B cell (primary cell): ENCODE data around the gene SERF2.

Experiments
- CTCF ChIP-seq: fragments of 200-600 bp; IDR thresholded peaks from one replicate; pipeline ENCODE4 v1.8.0; 2022; ENCODE audit warnings: antibody characterized with exemption, mild to moderate bottlenecking
- EZH2 ChIP-seq: IDR thresholded peaks from 2 replicates; pipeline ENCODE4 v1.6.1; 2012; ENCODE audit warnings: borderline replicate concordance, low read depth, mild to moderate bottlenecking, moderate library complexity, low read length; ENCODE audit not compliant: insufficient read depth, poor library complexity, severe bottlenecking

DNA sequence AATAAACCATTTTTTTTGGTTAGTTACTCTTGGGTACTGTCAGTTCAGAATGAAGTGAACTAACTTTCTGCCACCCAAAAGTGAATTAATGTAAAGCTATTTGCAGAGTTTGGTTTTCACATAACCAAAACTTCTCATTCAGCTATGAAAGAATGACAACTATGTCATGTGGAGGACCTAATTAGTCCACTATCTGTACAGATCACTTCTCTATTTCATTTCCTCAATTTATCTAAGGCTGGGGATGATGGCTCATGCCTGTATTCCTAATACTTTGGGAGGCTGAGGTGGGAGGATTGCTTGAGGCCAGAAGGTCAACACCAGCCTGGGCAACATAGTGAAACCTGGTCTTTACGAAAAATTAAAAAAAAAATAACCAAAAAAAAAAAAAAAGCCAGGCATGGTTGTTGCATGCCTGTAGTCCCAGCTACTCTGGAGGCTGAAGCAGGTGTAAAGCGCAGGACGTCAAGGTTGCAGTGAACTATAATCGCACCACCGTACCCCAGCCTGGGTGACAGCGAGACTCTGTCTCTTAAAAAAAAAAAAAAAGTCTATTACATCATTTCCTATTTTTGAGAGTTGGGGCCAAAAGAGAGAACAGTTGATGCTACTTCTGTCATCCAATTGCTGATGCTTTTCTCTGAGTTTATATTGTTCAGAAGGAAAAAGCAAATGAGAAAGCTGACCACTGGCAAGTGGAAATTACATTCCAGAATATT is 17.0 kb downstream of the SERF2 start:
- TF ChIP-seq CTCF (no peak), EZH2 (no peak)
